ENCODE results near the gene NIM1K. TPM values are rescaled to one million over a fixed set of nuclear protein-coding genes. Genes with fewer than 3 reads are reported as not detected.

Gene NIM1K
- total RNA-seq, 1 donor from 2014 or later, result 0.75 TPM

DNA sequence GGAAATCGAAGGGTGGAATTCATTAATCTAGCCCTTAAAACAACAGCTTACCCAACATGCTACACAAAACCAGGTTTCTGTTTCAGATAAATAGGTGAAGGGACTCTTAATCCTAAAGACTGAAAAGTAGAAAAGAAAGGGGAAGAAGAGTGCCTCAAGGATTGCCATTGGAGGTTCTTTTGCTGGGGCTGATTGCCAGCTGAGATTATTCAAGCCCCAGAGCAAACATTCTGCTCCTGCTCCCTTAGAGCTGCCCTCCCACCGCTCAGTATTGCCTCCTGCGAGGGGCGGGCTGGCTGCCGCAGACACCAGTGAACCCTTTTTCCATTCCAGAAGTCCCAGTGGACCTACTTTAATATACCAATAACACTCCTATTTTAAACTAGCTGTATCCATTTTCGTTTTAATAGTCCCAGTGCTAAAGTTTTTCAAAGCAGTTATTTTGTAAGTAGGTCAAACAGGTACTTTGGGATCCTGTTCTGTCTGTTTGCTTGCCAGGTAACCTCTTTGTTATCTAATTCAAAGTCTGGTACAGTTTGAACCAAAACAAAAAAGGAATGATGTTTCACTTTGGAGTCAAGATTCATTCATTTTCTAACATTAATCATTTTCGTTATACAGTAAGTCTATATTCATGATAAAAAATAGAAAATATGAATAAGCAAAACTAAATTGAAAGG is 82.5 kb downstream of the NIM1K start:
- TF ChIP-seq, protein P1, sequence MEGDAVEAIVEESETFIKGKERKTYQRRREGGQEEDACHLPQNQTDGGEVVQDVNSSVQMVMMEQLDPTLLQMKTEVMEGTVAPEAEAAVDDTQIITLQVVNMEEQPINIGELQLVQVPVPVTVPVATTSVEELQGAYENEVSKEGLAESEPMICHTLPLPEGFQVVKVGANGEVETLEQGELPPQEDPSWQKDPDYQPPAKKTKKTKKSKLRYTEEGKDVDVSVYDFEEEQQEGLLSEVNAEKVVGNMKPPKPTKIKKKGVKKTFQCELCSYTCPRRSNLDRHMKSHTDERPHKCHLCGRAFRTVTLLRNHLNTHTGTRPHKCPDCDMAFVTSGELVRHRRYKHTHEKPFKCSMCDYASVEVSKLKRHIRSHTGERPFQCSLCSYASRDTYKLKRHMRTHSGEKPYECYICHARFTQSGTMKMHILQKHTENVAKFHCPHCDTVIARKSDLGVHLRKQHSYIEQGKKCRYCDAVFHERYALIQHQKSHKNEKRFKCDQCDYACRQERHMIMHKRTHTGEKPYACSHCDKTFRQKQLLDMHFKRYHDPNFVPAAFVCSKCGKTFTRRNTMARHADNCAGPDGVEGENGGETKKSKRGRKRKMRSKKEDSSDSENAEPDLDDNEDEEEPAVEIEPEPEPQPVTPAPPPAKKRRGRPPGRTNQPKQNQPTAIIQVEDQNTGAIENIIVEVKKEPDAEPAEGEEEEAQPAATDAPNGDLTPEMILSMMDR (conservative IDR thresholded peaks at IDR 0.05; ENCODE audit: low read depth, low read length), result no peak
- DNase-seq (ENCODE audit: low read depth), result no peak
- no peak overlapping the region for H3K4me3 ChIP-seq (ENCODE audit: low read depth, low read length)

DNA sequence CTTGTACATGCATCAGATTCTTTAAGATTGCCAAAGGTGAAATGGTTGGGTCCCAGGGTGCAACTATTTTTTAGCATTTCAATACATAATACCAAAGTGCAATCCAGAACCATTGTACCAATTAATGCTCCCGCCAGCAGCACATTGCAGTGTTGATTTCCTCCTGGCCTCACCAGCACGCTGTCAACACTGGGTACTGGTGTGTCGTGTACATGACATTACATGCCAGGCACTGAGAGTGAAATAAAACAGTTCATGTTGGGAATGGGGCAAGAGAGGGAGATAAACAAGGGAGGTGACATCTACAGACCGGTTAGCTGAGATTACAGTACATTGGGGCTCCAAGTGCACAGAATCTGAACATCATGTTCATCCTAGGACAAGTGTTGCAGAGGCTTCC is 83.4 kb downstream of the NIM1K start:
- no peak for DNase-seq (ENCODE audit: low read depth)
- H3K4me3 ChIP-seq (ENCODE audit: low read depth, low read length), result no peak overlapping the region
- TF ChIP-seq, protein P1 (conservative IDR thresholded peaks at IDR 0.05; ENCODE audit: low read depth, low read length), result no peak

DNA sequence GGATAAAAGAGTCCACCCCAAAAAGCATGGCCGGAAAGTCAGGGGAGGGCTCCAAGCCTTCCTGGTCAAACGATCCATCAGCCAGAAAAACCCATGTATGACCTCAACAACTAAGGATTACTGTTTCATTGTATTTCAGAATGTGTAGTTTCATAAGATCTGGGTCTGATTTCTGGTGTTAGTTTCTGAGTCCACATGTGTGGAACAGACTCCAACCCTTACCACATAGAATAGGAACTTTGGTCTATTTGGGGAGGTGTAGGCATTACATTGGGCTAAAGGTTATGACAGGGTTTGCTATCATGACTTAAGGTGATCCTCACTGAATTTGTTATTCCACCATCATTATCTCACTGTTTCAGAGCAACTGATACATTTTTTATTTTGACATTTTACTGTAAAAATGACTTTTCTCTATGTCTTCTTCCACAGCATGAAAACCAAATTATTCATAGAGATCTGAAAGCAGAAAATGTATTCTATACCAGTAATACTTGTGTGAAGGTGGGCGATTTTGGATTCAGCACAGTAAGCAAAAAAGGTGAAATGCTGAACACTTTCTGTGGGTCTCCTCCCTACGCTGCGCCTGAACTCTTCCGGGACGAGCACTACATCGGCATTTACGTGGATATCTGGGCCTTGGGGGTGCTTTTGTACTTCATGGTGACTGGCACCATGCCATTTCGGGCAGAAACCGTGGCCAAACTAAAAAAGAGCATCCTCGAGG is 87.7 kb downstream of the NIM1K start:
- no peak overlapping the region for H3K4me3 ChIP-seq (ENCODE audit: low read depth, low read length)
- TF ChIP-seq, protein P1 (conservative IDR thresholded peaks at IDR 0.05; ENCODE audit: low read depth, low read length), result no peak
- DNase-seq (ENCODE audit: low read depth), result no peak

DNA sequence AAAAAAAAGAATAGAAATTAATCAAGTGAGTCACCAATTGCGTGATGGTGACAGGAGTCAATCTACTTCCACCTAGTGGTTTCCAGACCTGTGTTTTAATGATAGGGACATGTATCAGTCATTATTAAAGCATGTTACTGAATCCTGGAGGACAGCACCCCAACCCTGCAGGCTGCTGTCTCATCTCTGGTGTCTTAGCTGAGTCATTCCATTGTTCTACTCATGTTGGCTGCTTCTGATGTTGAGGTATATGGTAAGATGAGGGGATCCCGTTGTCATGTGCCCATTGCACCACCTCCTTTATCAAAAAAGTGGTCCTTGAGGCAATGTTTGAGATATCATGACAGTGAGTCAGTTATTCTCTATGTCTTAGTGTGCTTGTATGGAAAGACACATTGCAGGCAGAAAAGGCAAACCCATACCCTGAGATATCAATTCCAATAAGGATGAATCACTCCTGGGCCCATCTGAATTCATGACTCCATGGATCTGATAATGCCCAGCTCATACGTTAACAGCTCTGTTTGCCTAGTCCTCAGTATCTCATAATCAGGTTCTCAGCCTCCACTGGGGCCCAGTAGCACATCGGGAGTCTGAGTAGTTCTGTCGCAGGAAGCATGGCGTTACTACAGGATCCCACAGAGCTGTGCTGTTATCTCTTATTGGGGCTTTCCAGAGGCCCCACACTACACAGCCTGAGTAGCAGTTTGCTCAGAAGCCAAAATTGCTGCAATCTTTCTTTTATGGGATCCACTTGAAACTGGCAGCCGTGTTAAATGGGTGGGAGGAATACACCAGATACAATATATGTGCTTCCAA is 90.0 kb downstream of the NIM1K start:
- TF ChIP-seq, protein P1 (conservative IDR thresholded peaks at IDR 0.05; ENCODE audit: low read depth, low read length), result no peak
- DNase-seq (ENCODE audit: low read depth), result no peak
- H3K4me3 ChIP-seq (ENCODE audit: low read depth, low read length), result no peak overlapping the region

DNA sequence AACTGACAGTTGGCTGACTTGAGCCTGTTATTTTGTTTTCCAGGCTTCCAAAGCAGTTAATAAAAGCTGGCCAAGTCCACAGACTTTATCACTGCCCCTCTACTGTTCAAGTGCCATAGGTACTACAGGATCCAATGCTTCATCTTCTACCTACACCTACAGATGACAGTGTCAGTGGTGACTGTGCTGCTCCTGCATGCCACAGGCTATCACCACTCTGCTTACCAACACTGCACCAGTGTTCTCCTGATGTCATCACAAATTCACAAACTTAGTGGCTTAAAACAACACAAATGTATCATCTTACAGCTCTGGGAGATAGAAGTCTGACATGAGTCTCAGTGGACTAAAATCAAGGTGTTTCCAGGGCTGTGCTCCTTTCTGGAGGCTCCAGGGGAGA is 94.6 kb downstream of the NIM1K start:
- TF ChIP-seq, protein P1 (conservative IDR thresholded peaks at IDR 0.05; ENCODE audit: low read depth, low read length), result no peak
- H3K4me3 ChIP-seq (ENCODE audit: low read depth, low read length), result no peak overlapping the region
- no peak for DNase-seq (ENCODE audit: low read depth)

DNA sequence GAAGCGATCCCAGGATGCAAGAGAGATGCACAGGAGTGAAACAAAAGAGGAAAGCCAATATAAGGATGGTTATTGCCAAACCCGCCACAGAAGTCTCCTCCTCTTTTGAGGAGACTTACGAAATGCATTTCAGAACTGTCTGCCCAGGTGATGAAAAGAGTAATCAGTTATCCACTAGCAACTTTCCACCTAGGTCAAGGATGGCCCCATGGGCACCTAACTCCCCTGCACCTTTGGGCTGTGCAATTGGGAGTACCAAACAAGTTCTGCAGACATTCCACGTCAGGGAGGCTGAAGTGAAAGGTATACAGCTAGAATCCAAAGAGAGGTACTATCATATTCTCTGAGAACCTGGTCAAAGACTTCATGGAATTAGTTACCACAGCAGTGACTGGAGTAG is 95.5 kb downstream of the NIM1K start:
- no peak for DNase-seq (ENCODE audit: low read depth)
- TF ChIP-seq, protein P1 (conservative IDR thresholded peaks at IDR 0.05; ENCODE audit: low read depth, low read length), result no peak
- no peak overlapping the region for H3K4me3 ChIP-seq (ENCODE audit: low read depth, low read length)

Measured in epithelial cell of proximal tubule (primary cell).